ENCODE data around the gene EFCAB10.
"Not testable (repeated sequence)": the region's sequence is repeated elsewhere in the genome, so short reads cannot be mapped to it uniquely, and the experiment has no call there.

The EFCAB10 gene

DNA sequence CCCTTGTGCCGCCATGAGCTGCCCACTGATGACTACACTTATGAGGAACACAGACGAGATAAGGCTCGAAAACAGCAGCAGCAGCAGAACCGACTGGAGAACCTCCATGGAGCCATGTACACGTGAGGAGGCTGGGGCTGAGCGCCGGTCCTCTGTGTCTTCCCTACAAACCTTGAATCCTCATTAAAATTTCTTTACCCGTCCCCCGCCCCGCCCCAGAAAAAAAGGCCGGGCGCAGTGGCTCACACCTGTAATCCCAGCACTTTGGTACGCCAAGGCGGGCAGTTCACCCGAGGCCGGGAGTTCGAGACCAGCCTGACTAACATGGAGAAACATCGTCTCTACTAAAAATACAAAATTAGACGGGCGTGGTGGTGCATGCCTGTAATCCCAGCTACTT is 50.7 kb downstream of the EFCAB10 start:
- no peaks in the 10 kb centered on the region for H3K9me3 ChIP-seq (ENCODE audit: low read depth, low read length)
- DNase-seq (ENCODE audit: low read depth, low spot score) = no peak
- no peak overlapping the region for H3K4me3 ChIP-seq
- no peak overlapping the region for H3K9ac ChIP-seq (ENCODE audit: insufficient read length)
- TF ChIP-seq FOXP2 (optimal IDR thresholded peaks at IDR 0.05; ENCODE audit: control extremely low read depth, extremely low read length, insufficient read depth) (no peak), EZH2 (IDR thresholded peaks at IDR 0.05) (no peak), POLR2AphosphoS5 (IDR thresholded peaks at IDR 0.05; ENCODE audit: borderline replicate concordance, low read depth, low read length) (no peak)
- no peak overlapping the region for H3K27ac ChIP-seq
- no peaks in the 10 kb centered on the region for H3K36me3 ChIP-seq (ENCODE audit: insufficient read depth, low read length)

DNA sequence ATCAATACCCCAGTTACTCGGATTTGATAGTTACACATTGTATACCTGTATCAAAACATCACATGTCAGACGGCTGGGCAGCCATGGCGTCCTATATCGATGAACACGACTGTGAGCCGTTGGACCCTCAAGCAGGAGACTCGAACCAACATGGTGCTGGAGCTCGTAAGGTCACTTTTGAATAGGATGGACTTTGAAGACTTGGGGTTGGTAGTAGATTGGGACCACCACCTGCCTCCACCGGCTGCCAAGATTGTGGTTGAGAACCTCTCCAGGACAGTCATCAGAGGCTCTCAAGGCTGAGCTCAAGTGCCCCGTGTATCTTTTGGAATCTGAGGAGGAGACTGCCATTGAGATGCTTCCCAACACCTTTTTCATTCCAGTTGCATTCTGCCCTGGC is 51.2 kb downstream of the EFCAB10 start:
- TF ChIP-seq FOXP2 (optimal IDR thresholded peaks at IDR 0.05; ENCODE audit: control extremely low read depth, extremely low read length, insufficient read depth) = no peak
- H3K4me3 ChIP-seq = no peak overlapping the region
- no peak overlapping the region for H3K27ac ChIP-seq
- no peaks in the 10 kb centered on the region for H3K9me3 ChIP-seq (ENCODE audit: low read depth, low read length)
- H3K36me3 ChIP-seq (ENCODE audit: insufficient read depth, low read length) = no peaks in the 10 kb centered on the region
- DNase-seq (ENCODE audit: low read depth, low spot score) = no peak
- no peak overlapping the region for H3K9ac ChIP-seq (ENCODE audit: insufficient read length)

DNA sequence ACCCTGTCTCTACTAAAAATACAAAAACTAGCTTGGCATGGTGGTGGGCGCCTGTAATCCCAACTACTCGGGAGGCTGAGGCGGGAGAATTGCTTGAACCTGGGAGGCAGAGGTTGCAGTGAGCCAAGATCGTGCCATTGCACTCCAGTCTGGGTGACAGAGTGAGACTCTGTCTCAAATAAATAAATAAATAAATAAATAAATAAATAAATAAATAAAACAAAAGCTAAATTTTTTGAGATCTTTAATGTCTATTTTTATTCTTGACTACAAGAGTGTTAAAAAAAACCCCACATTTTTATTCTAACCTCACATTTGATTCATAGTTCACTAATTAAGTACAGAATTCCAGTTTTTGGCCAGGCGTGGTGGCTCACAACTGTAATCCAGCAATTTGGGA is 53.6 kb downstream of the EFCAB10 start:
- H3K4me3 ChIP-seq; H3K36me3 ChIP-seq (ENCODE audit: insufficient read depth, low read length); H3K9ac ChIP-seq (ENCODE audit: insufficient read length); H3K27ac ChIP-seq; DNase-seq (ENCODE audit: low read depth, low spot score); H3K9me3 ChIP-seq (ENCODE audit: low read depth, low read length): not testable (repeated sequence)

GRCh38 chr7:105524840-105525239 is 56.5 kb downstream of the EFCAB10 start:
- Histone ChIP-seq H3K9ac (ENCODE audit: insufficient read length) (no peak overlapping the region), H3K27ac (no peak overlapping the region), H3K9me3 (ENCODE audit: low read depth, low read length) (no peaks in the 10 kb centered on the region), H3K36me3 (ENCODE audit: insufficient read depth, low read length) (peaks cover 2% of the 10 kb centered on the region), H3K4me3 (no peak overlapping the region)
- DNase-seq (ENCODE audit: low read depth, low spot score) = no peak
- TF ChIP-seq EZH2 (IDR thresholded peaks at IDR 0.05) = no peak
- no peak for TF ChIP-seq POLR2AphosphoS5 (IDR thresholded peaks at IDR 0.05; ENCODE audit: borderline replicate concordance, low read depth, low read length)
- no peak for TF ChIP-seq FOXP2 (optimal IDR thresholded peaks at IDR 0.05; ENCODE audit: control extremely low read depth, extremely low read length, insufficient read depth)

DNA sequence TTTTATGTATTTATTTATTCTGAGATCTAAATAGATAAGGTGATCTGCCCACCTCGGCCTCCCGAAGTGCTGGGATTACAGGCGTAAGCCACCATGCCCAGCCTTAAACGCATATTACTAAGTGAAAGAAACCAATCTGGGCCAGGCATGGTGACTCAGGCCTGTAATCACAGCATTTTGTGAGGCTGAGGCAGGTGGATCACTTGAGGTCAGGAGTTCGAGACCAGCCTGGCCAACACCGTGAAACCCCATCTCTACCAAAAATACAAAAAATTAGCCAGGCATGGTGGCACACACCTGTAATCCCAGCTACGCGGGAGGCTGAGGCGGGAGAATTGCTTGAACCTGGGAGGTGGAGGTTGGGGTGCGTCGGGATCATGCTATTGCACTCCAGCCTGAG is 56.9 kb downstream of the EFCAB10 start:
- not testable (repeated sequence) for H3K9me3 ChIP-seq (ENCODE audit: low read depth, low read length); DNase-seq (ENCODE audit: low read depth, low spot score); H3K9ac ChIP-seq (ENCODE audit: insufficient read length); H3K4me3 ChIP-seq; H3K36me3 ChIP-seq (ENCODE audit: insufficient read depth, low read length); H3K27ac ChIP-seq

DNA sequence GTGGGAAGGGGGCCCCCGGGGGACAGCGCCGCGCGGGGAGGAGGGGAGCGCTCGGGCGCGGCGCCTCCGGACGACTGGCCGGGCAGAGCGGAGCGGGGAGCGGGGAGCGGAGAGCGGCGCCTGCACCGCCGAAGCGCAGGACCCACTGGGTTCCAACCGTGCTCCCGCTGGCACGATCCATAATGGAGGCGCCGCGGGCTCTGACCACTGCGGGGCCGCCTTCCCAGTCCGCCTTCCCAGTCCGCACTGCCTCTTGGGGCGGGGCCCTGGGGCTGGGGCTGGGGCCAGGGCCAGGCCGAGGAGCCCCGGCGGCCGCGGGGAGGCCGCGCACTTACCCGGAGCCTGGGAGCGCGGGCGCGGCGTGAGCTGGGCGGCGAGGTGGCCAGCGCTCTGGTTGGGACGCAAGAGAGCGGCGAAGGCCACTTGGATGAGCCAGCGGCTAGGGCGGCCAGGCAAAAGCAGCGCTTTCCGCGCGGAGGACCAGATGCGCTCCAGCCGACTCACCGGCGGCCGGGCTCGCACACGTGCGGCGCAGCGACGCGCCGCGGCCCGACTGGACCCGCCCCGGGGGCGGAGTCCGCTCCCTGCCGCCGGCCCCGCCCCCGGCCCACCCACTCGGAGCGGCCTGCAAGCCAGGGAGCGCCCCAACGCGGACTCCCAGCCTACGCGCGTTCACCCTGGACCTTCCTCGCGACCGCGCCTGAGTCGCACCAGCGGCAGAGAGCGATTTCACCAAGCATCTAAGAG is 59.4 kb downstream of the EFCAB10 start, which contains the start of gene PUS7:
Gene PUS7, minus strand, starts transcription at position 555 of the 747 bp plus-strand sequence. CDS start 13,759 bp downstream, outside the sequence.
- Histone ChIP-seq H3K9me3 (ENCODE audit: low read depth, low read length) (no peaks in the 10 kb centered on the region), H3K27ac (peak within 1 kb of the TSS; percentile 68; the same call in 1 of the 2 replicates), H3K9ac (ENCODE audit: insufficient read length) (peak within 1 kb of the TSS; percentile 88), H3K36me3 (ENCODE audit: insufficient read depth, low read length) (peaks cover 29% of the 10 kb centered on the region), H3K4me3 (peak within 1 kb of the TSS; percentile 99)
- no peak for DNase-seq (ENCODE audit: low read depth, low spot score)
- TF ChIP-seq EZH2 (IDR thresholded peaks at IDR 0.05) (no peak), POLR2AphosphoS5 (IDR thresholded peaks at IDR 0.05; ENCODE audit: borderline replicate concordance, low read depth, low read length) (peak; percentile 89)

- no peak for DNase-seq (ENCODE audit: low read depth, low spot score)
- Histone ChIP-seq H3K27ac (peak overlapping the region; percentile 15; the same call in 1 of the 2 replicates), H3K36me3 (ENCODE audit: insufficient read depth, low read length) (peaks cover 36% of the 10 kb centered on the region), H3K9me3 (ENCODE audit: low read depth, low read length) (no peaks in the 10 kb centered on the region), H3K4me3 (peak overlapping the region; percentile 99), H3K9ac (ENCODE audit: insufficient read length) (peak overlapping the region; percentile 88)
- no peak for TF ChIP-seq EZH2 (IDR thresholded peaks at IDR 0.05)
- TF ChIP-seq POLR2AphosphoS5 (IDR thresholded peaks at IDR 0.05; ENCODE audit: borderline replicate concordance, low read depth, low read length) = 0 out of 2 replicates have a peak, but pooled peaks have one; percentile 37
These were observed 60.1 kb downstream of the EFCAB10 start for GRCh38 chr7:105521027-105521716.

- DNase-seq (ENCODE audit: low read depth, low spot score); H3K9ac ChIP-seq (ENCODE audit: insufficient read length); H3K9me3 ChIP-seq (ENCODE audit: low read depth, low read length); H3K27ac ChIP-seq: not testable (repeated sequence)
- Histone ChIP-seq H3K4me3 (peak overlapping the region; percentile 99), H3K36me3 (ENCODE audit: insufficient read depth, low read length) (peaks cover 37% of the 10 kb centered on the region)
These were observed 60.7 kb downstream of the EFCAB10 start for GRCh38 chr7:105520620-105521019.

DNA sequence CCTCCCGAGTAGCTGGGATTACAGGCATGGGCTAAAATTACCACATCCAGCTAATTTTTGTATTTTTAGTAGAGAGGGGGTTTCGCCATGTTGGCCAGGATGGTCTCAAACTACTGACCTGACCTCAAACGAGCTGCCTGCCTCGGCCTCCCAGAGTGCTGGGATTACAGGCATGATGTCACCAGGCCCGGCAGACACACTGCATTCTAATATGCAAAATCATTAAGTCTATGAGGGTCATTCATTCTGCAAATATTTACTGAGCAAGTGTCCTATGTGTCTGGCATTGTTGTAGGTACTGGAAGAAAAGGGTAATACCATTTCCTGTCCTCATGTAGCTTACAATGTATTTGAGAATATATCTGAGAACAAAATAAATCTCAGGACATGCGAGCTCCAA is 61.9 kb downstream of the EFCAB10 start:
- Histone ChIP-seq H3K4me3 (no peak overlapping the region), H3K9ac (ENCODE audit: insufficient read length) (no peak overlapping the region), H3K9me3 (ENCODE audit: low read depth, low read length) (0 out of 2 replicates have a peak, but pooled peaks cover 6% of the 10 kb centered on the region), H3K27ac (no peak overlapping the region), H3K36me3 (ENCODE audit: insufficient read depth, low read length) (peaks cover 43% of the 10 kb centered on the region)
- no peak for TF ChIP-seq POLR2AphosphoS5 (IDR thresholded peaks at IDR 0.05; ENCODE audit: borderline replicate concordance, low read depth, low read length)
- no peak for TF ChIP-seq FOXP2 (optimal IDR thresholded peaks at IDR 0.05; ENCODE audit: control extremely low read depth, extremely low read length, insufficient read depth)
- TF ChIP-seq EZH2 (IDR thresholded peaks at IDR 0.05) = no peak
- DNase-seq (ENCODE audit: low read depth, low spot score) = no peak

- H3K9ac ChIP-seq (ENCODE audit: insufficient read length); H3K27ac ChIP-seq; H3K9me3 ChIP-seq (ENCODE audit: low read depth, low read length); DNase-seq (ENCODE audit: low read depth, low spot score); H3K4me3 ChIP-seq: not testable (repeated sequence)
- H3K36me3 ChIP-seq (ENCODE audit: insufficient read depth, low read length) = peaks cover 53% of the 10 kb centered on the region
These were observed 65.7 kb downstream of the EFCAB10 start for GRCh38 chr7:105515610-105516009.
